ENCODE results near the gene ATP11C.

GRCh38 chrX:139862208-139862607 is 70.6 kb downstream of the ATP11C start:
- TF ChIP-seq CTCF (IDR thresholded peaks at IDR 0.05) (no peak), ZFX (IDR thresholded peaks at IDR 0.05; ENCODE audit: borderline replicate concordance) (no peak)
